Stimulated activated CD8-positive, alpha-beta memory T cell treated with anti-CD3 and anti-CD28 coated beads, Interleukin-7, amount 100 ng/mL, for 48 hours (primary cell): ENCODE data around the gene TERB1.

Experiments
- DNase-seq, 2 donors: peaks; one replicate each; pipeline ENCODE4 v3.0.0-alpha.2; 2020; ENCODE audit warnings: low read depth in 1 of 2; ENCODE audit errors: extremely low read depth in 1 of 2

Gene TERB1

GRCh38 chr16:66751053-66751302 lies 50.4 kb downstream of the TERB1 start:
- DNase-seq: no peak

- DNase-seq: no peak
Observed at GRCh38 chr16:66750279-66751052, 50.9 kb downstream of the TERB1 start.

- DNase-seq: peak in 1 of 2 donors; percentile 34
Observed at GRCh38 chr16:66746682-66747081, 54.7 kb downstream of the TERB1 start.

GRCh38 chr16:66746048-66746447 lies 55.3 kb downstream of the TERB1 start:
- DNase-seq: no peak

- no peak for DNase-seq
Observed at GRCh38 chr16:66741950-66742808, 59.2 kb downstream of the TERB1 start.

GRCh38 chr16:66741169-66741900 lies 60.0 kb downstream of the TERB1 start:
- no peak for DNase-seq

- DNase-seq: no peak
Observed at GRCh38 chr16:66740533-66740932, 60.9 kb downstream of the TERB1 start.

GRCh38 chr16:66740010-66740409 lies 61.4 kb downstream of the TERB1 start:
- DNase-seq: no peak

GRCh38 chr16:66735891-66736290 lies 65.5 kb downstream of the TERB1 start:
- DNase-seq: no peak

GRCh38 chr16:66731101-66731500 lies 70.3 kb downstream of the TERB1 start:
- no peak for DNase-seq

GRCh38 chr16:66728804-66729203 lies 72.6 kb downstream of the TERB1 start:
- no peak for DNase-seq

GRCh38 chr16:66728117-66728787 lies 73.1 kb downstream of the TERB1 start:
- DNase-seq: no peak

GRCh38 chr16:66720766-66721165 lies 80.6 kb downstream of the TERB1 start:
- DNase-seq: no peak

GRCh38 chr16:66719246-66719645 lies 82.1 kb downstream of the TERB1 start:
- DNase-seq: no peak

GRCh38 chr16:66717776-66718175 lies 83.6 kb downstream of the TERB1 start:
- DNase-seq: no peak

- DNase-seq: no peak
Observed at GRCh38 chr16:66717112-66717675, 84.2 kb downstream of the TERB1 start.

GRCh38 chr16:66714654-66715307 lies 86.6 kb downstream of the TERB1 start:
- no peak for DNase-seq

GRCh38 chr16:66714062-66714461 lies 87.3 kb downstream of the TERB1 start:
- DNase-seq: no peak

GRCh38 chr16:66713076-66713475 lies 88.3 kb downstream of the TERB1 start:
- DNase-seq: no peak

GRCh38 chr16:66712512-66712911 lies 88.9 kb downstream of the TERB1 start:
- no peak for DNase-seq
